ENCODE data around the gene THOC3.
"Not testable (repeated sequence)": the region's sequence is repeated elsewhere in the genome, so short reads cannot be mapped to it uniquely, and the experiment has no call there.

The THOC3 gene

GRCh38 chr5:175938489-175938888 is 29.6 kb downstream of the THOC3 start:
- not testable (repeated sequence) for H2AFZ ChIP-seq (ENCODE audit: low read length); H3K36me3 ChIP-seq (ENCODE audit: insufficient read depth, low read length); H3K27me3 ChIP-seq (ENCODE audit: insufficient read depth, low read length, poor library complexity, severe bottlenecking); H3K9ac ChIP-seq (ENCODE audit: low read depth, low read length, poor library complexity, severe bottlenecking); H4K20me1 ChIP-seq (ENCODE audit: insufficient read depth, low read length, poor library complexity, severe bottlenecking); H3K79me2 ChIP-seq (ENCODE audit: insufficient read depth, low read length); H3K9me3 ChIP-seq (ENCODE audit: insufficient read depth, low read depth, low read length); H3K4me1 ChIP-seq (ENCODE audit: insufficient read depth, low read length, poor library complexity, severe bottlenecking); H3F3A ChIP-seq (ENCODE audit: low read depth); H3K4me3 ChIP-seq (ENCODE audit: low read length, poor library complexity, severe bottlenecking); H3K4me2 ChIP-seq (ENCODE audit: low read depth, low read length, poor library complexity, severe bottlenecking); H3K9me2 ChIP-seq (replicated peaks; ENCODE audit: low read depth, low read length)

GRCh38 chr5:175928752-175929151 is 39.4 kb downstream of the THOC3 start:
- H2AFZ ChIP-seq (ENCODE audit: low read length); H3K27me3 ChIP-seq (ENCODE audit: insufficient read depth, low read length, poor library complexity, severe bottlenecking); H3K9ac ChIP-seq (ENCODE audit: low read depth, low read length, poor library complexity, severe bottlenecking); H3K4me3 ChIP-seq (ENCODE audit: low read length, poor library complexity, severe bottlenecking); H3K79me2 ChIP-seq (ENCODE audit: insufficient read depth, low read length); H3K4me1 ChIP-seq (ENCODE audit: insufficient read depth, low read length, poor library complexity, severe bottlenecking); H4K20me1 ChIP-seq (ENCODE audit: insufficient read depth, low read length, poor library complexity, severe bottlenecking); H3K4me2 ChIP-seq (ENCODE audit: low read depth, low read length, poor library complexity, severe bottlenecking); H3K36me3 ChIP-seq (ENCODE audit: insufficient read depth, low read length); H3F3A ChIP-seq (ENCODE audit: low read depth); H3K9me2 ChIP-seq (replicated peaks; ENCODE audit: low read depth, low read length); H3K9me3 ChIP-seq (ENCODE audit: insufficient read depth, low read depth, low read length): not testable (repeated sequence)

- H3K4me1 ChIP-seq (ENCODE audit: insufficient read depth, low read length, poor library complexity, severe bottlenecking); H3K9me2 ChIP-seq (replicated peaks; ENCODE audit: low read depth, low read length); H3K9ac ChIP-seq (ENCODE audit: low read depth, low read length, poor library complexity, severe bottlenecking); H3K27me3 ChIP-seq (ENCODE audit: insufficient read depth, low read length, poor library complexity, severe bottlenecking); H4K20me1 ChIP-seq (ENCODE audit: insufficient read depth, low read length, poor library complexity, severe bottlenecking); H3F3A ChIP-seq (ENCODE audit: low read depth); H3K36me3 ChIP-seq (ENCODE audit: insufficient read depth, low read length); H3K9me3 ChIP-seq (ENCODE audit: insufficient read depth, low read depth, low read length); H3K79me2 ChIP-seq (ENCODE audit: insufficient read depth, low read length); H3K4me2 ChIP-seq (ENCODE audit: low read depth, low read length, poor library complexity, severe bottlenecking); H2AFZ ChIP-seq (ENCODE audit: low read length); H3K4me3 ChIP-seq (ENCODE audit: low read length, poor library complexity, severe bottlenecking): not testable (repeated sequence)
These were observed 43.0 kb downstream of the THOC3 start for GRCh38 chr5:175925106-175925505.

- Histone ChIP-seq H3K4me3 (ENCODE audit: low read length, poor library complexity, severe bottlenecking) (no peak overlapping the region), H3K27me3 (ENCODE audit: insufficient read depth, low read length, poor library complexity, severe bottlenecking) (no peaks in the 10 kb centered on the region), H4K20me1 (ENCODE audit: insufficient read depth, low read length, poor library complexity, severe bottlenecking) (no peaks in the 10 kb centered on the region), H3K9ac (ENCODE audit: low read depth, low read length, poor library complexity, severe bottlenecking) (no peak overlapping the region), H3K9me3 (ENCODE audit: insufficient read depth, low read depth, low read length) (no peaks in the 10 kb centered on the region), H3K4me2 (ENCODE audit: low read depth, low read length, poor library complexity, severe bottlenecking) (no peak overlapping the region), H3K4me1 (ENCODE audit: insufficient read depth, low read length, poor library complexity, severe bottlenecking) (no peaks in the 10 kb centered on the region), H3K79me2 (ENCODE audit: insufficient read depth, low read length) (no peaks in the 10 kb centered on the region), H2AFZ (ENCODE audit: low read length) (no peak overlapping the region), H3K9me2 (replicated peaks; ENCODE audit: low read depth, low read length) (no peaks in the 10 kb centered on the region), H3F3A (ENCODE audit: low read depth) (no peaks in the 10 kb centered on the region), H3K36me3 (ENCODE audit: insufficient read depth, low read length) (no peaks in the 10 kb centered on the region)
- TF ChIP-seq CTCF (conservative IDR thresholded peaks at IDR 0.05; ENCODE audit: low read length) (no peak), EZH2phosphoT487 (IDR thresholded peaks at IDR 0.05; ENCODE audit: borderline replicate concordance) (no peak)
These were observed 45.8 kb downstream of the THOC3 start for GRCh38 chr5:175922192-175922885.

Data from Loucy (cell line).